HL-60/S4 treated with retinoic acid at 250 ng/mL for 4 days and 3 days (cell line): ENCODE results near the gene HLA-DQB2.
"Not testable (repeated sequence)": the region's sequence is repeated elsewhere in the genome, so short reads cannot be mapped to it uniquely, and the experiment has no call there.

Experiments
- in situ Hi-C: fragments of 300-500 bp; cut with MboI; formaldehyde crosslinking; loops from 2 replicates; pipeline ENCODE4 v1.7.0; 2022; ENCODE audit warnings: low sequenced_read_pairs

HLA-DQB2 gene

DNA sequence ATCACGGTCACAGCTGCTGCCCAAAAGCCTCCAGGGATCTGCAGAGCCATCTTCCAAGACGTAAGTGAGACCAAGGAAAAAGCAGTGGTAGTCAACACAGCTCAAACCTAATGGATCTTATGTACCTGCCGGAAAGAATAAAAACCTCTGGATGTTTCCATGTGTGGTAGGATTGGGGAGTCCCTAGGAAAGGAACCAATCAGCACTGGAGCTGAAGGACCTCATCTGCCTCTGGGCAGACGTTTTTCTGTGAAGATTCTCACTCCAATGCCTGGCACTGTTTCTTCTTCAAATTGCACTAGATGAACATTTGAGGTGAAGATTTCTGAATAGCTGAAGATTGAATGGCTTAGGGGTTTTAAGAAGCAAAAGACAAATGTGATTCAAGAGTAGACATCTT lies at the start of gene HLA-DQB2:
Gene HLA-DQB2 (minus strand): TSS at position 112 of the 400 bp plus-strand sequence. CDS start 62 bp downstream, at position 50.
- in situ Hi-C loops = no loop called here

GRCh38 chr6:32809171-32809570 lies 45.8 kb upstream of the HLA-DQB2 start:
- in situ Hi-C loops = no loop called here

GRCh38 chr6:32807020-32807580 lies 43.8 kb upstream of the HLA-DQB2 start:
- in situ Hi-C loops = no loop called here

DNA sequence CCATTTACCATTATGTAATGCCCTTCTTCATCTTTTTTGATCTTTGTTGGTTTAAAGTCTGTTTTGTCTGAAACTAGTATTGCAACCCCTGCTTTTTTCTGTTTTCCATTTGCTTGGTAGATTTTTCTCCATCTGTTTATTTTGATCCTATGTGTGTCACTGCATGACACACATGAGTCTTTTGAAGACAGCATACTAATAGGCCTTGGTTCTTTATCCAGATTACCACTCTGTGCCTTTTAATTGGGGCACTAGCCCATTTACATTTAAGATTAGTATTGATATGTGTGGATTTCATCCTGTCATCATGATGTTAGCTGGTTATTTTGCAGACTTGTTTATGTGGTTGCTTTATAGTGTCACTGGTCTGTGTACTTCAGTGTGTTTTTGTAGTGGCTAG lies 42.1 kb upstream of the HLA-DQB2 start:
- in situ Hi-C loops = not testable (repeated sequence)

DNA sequence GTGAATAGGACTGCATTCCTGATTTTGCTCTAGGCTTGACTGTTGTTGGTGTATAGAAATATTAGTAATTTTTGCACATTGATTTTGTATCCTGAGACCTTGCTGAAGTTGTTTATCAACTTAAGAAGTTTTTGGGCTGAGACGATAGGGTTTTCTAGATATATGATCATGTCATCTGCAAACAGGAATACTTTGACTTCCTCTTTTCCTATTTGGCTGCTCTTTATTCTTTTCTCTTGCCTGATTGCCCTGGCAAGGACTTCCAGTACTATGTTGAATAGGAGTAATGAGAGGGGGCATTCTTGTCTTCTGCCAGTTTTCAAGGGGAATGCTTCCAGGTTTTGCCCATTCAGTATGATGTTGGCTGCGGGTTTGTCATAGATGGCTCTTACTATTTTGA lies 40.1 kb upstream of the HLA-DQB2 start:
- in situ Hi-C loops = no loop called here

- in situ Hi-C loops = loop anchor here (10.0 kb wide), 1 partner anchor 375 kb away; no protein-coding TSS in a partner anchor
Measured at GRCh38 chr6:32799740-32800139, 36.4 kb upstream of the HLA-DQB2 start.

DNA sequence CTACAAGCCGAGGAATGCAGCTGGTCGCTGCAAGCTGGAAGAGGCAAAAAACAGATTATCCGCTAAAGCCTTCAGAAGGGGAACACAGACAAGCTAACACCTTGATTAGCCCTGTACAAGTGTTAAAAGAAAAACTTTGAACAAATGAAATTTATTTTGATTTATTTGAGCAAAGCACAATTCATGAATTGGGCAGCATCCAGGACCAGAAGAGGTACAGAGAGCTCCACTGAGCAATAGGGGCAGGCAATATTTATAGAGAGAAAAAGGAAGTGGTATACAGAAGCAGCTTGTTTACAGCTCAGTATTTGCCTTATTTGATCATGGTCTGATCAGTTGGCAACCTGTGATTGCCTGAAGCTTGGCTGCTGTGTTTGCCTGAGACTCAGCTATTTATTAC lies 35.8 kb upstream of the HLA-DQB2 start:
- in situ Hi-C loops = loop anchor here (10.0 kb wide), 1 partner anchor 374 kb away; no protein-coding TSS in a partner anchor

- in situ Hi-C loops = loop anchor here (10.0 kb wide), 1 partner anchor 372 kb away; no protein-coding TSS in a partner anchor
Measured at GRCh38 chr6:32796848-32797776, 33.8 kb upstream of the HLA-DQB2 start.

DNA sequence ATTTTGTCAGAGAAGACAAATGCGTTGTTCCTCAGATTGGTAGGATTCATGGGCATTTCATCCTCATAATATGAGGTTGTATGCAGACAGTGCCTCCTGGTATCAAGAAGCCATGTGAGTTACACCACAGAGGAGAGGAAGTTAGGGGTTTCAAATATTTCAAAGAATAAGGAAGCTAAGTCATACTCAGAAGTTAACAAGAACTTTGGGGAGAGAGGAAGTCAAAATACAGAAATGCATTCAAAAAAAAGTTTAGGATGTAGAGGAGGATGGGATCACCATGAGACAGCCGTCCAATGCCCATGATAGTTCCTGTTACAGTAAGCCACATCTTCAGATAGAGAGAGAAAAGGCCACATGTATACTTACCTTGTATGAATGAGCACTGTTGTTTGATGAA lies 31.2 kb upstream of the HLA-DQB2 start:
- in situ Hi-C loops = loop anchor here (10.0 kb wide), 1 partner anchor 370 kb away; no protein-coding TSS in a partner anchor

DNA sequence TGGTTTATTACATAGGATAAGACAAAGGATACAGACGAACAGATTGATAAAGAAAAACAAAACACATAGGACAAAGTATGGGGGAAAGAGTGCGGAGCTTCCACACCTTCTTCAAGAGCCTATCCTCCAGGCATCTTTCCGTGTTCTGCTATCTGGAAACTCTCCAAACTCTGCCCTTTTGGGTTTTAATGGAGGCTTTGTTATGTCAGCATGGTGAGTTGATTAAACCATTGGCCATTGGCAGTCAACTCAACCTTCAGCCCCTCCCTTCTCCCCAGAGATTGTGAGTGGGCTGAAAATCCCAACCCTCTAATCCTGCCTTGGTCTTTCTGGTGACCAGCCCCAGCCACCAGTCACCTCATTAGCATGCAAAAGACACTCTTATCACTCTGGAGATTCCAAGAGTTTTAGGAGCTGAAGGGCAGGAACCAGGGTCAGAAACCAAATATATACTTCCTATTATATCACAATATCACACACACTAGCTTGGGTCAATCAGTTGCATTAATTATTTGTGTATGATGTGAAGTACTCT lies 29.6 kb upstream of the HLA-DQB2 start:
- in situ Hi-C loops = loop anchor here (10.0 kb wide), 1 partner anchor 368 kb away; no protein-coding TSS in a partner anchor

- in situ Hi-C loops = loop anchor here (10.0 kb wide), 1 partner anchor 366 kb away; no protein-coding TSS in a partner anchor
Measured at GRCh38 chr6:32790306-32790705, 27.0 kb upstream of the HLA-DQB2 start.

- in situ Hi-C loops = no loop called here
Measured at GRCh38 chr6:32785781-32786533, 22.6 kb upstream of the HLA-DQB2 start.

GRCh38 chr6:32782923-32783322 lies 19.6 kb upstream of the HLA-DQB2 start:
- in situ Hi-C loops = not testable (repeated sequence)

- in situ Hi-C loops = no loop called here
Measured at GRCh38 chr6:32779036-32779435, 15.7 kb upstream of the HLA-DQB2 start.

- in situ Hi-C loops = no loop called here
Measured at GRCh38 chr6:32775071-32775470, 11.7 kb upstream of the HLA-DQB2 start.

DNA sequence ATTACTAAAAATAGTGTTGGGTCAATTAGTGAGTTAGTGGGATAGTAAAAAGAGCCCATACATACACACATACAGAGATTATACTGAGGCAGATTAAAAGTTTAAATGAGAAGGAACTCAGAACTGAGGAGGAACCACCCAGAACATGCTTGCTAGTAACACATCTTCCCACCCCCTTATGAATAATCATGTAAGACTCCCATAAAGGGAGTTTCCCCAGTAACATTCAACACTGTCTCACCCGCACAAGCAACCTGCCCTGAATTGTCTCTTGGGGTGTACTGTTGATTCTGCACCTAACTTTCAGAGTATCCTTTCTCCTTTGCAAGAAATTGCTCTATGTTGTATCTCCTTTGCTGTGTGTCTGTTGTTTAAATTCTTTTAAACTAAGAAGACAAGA lies 11.1 kb upstream of the HLA-DQB2 start:
- in situ Hi-C loops = no loop called here

DNA sequence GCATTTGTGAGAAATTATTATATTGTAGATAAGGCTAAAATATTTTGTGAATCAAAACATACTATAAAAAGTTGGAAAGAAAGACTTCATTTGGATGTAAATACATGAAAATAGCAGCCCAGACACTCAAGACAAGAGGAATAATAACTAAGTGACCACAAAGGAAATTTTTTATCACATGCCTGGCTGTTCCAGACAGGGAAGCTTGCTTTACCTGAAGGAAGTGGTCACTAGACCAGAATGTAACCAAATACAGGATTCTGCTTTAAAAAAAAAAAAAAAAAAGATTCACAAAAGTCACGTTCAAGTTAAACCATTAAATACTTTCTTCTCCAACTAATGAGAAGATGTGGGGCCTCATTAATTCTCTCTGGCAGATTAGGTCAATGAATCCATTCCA lies 9.3 kb upstream of the HLA-DQB2 start:
- in situ Hi-C loops = no loop called here

GRCh38 chr6:32764048-32764447 lies 716 bp upstream of the HLA-DQB2 start:
- in situ Hi-C loops = no loop called here

GRCh38 chr6:32761548-32761947 lies 1.8 kb downstream of the HLA-DQB2 start:
- in situ Hi-C loops = no loop called here

GRCh38 chr6:32761072-32761471 lies 2.3 kb downstream of the HLA-DQB2 start:
- in situ Hi-C loops = no loop called here

DNA sequence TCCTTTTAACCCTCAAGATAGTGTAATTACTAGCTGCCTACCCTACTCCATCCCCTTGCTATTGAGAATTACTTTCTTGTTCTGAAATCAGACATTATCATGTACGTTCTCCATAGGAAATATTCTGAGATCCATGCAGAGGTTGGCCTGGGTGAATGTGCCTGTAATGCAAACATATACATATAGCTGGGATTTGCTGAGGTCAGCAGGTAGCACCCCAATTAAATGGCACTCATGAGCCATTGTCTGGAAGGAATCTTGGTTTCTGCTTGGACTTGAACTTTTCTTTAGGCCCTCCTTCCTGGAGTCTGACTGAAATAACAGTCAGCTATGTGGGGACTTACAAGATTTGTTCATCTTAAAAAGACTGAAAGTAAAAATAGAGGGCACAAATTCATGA lies 3.7 kb downstream of the HLA-DQB2 start:
- in situ Hi-C loops = no loop called here
